GM19328 (cell line): Measurements from ENCODE around the gene SASH1.

ENCODE experiments used
- ATAC-seq: cut with Tn5 transposase; IDR thresholded peaks from one replicate; pipeline ENCODE4 v1.9.1; 2021; ENCODE audit warnings: mild to moderate bottlenecking, moderate library complexity; ENCODE audit not compliant: unreplicated experiment

Gene SASH1

GRCh38 chr6:148516617-148517016, 174.0 kb downstream of the SASH1 start:
- ATAC-seq, result no peak

GRCh38 chr6:148517470-148517869, 174.8 kb downstream of the SASH1 start:
- ATAC-seq, result no peak

- ATAC-seq, result no peak
Observed at GRCh38 chr6:148518511-148519156, 176.0 kb downstream of the SASH1 start.

- ATAC-seq, result peak; percentile 95
Observed at GRCh38 chr6:148520109-148520841, 177.6 kb downstream of the SASH1 start.

- ATAC-seq, result no peak
Observed at GRCh38 chr6:148521158-148521557, 178.5 kb downstream of the SASH1 start.

- no peak for ATAC-seq
Observed at GRCh38 chr6:148521586-148521985, 178.9 kb downstream of the SASH1 start.

GRCh38 chr6:148523048-148523447, 180.4 kb downstream of the SASH1 start:
- no peak for ATAC-seq

GRCh38 chr6:148523551-148523950, 180.9 kb downstream of the SASH1 start:
- no peak for ATAC-seq

GRCh38 chr6:148524471-148524882, 181.8 kb downstream of the SASH1 start:
- ATAC-seq, result no peak

- no peak for ATAC-seq
Observed at GRCh38 chr6:148524976-148525375, 182.3 kb downstream of the SASH1 start.

GRCh38 chr6:148525453-148525852, 182.8 kb downstream of the SASH1 start:
- ATAC-seq, result no peak

- ATAC-seq, result no peak
Observed at GRCh38 chr6:148526145-148526544, 183.5 kb downstream of the SASH1 start.

- no peak for ATAC-seq
Observed at GRCh38 chr6:148528292-148528691, 185.7 kb downstream of the SASH1 start.

- ATAC-seq, result no peak
Observed at GRCh38 chr6:148529010-148529409, 186.4 kb downstream of the SASH1 start.

GRCh38 chr6:148530394-148530953, 187.8 kb downstream of the SASH1 start:
- peak; percentile 85 for ATAC-seq

GRCh38 chr6:148530976-148531375, 188.3 kb downstream of the SASH1 start:
- ATAC-seq, result no peak

- ATAC-seq, result no peak
Observed at GRCh38 chr6:148532698-148533097, 190.1 kb downstream of the SASH1 start.

GRCh38 chr6:148533309-148534107, 190.9 kb downstream of the SASH1 start:
- no peak for ATAC-seq

- no peak for ATAC-seq
Observed at GRCh38 chr6:148534871-148535270, 192.2 kb downstream of the SASH1 start.

- ATAC-seq, result no peak
Observed at GRCh38 chr6:148535381-148535780, 192.7 kb downstream of the SASH1 start.

GRCh38 chr6:148535976-148536375, 193.3 kb downstream of the SASH1 start:
- no peak for ATAC-seq
